Smooth muscle cell (in vitro differentiated cells): ENCODE results near the gene GALNT4. TPM values are rescaled to one million over a fixed set of nuclear protein-coding genes. Genes with fewer than 3 reads are reported as not detected.

Experiments
- DNase-seq: peaks from one replicate; lab custom pipeline; 2025; ENCODE audit not compliant: unreplicated experiment; lab: John Stamatoyannopoulos, UW
- H2AFZ ChIP-seq: fragments of 200-600 bp; sonication (generic); 2 replicates; pipeline ENCODE4 v1.6.0; 2016; ENCODE audit warnings: antibody characterized with exemption, low read depth, mild to moderate bottlenecking
- H3F3A ChIP-seq: fragments of 200-600 bp; sonication (generic); 2 replicates; pipeline ENCODE4 v1.6.0; 2017; ENCODE audit warnings: antibody characterized with exemption, low read depth
- H3K27ac ChIP-seq: fragments of 200-600 bp; sonication (generic); 2 replicates; pipeline ENCODE4 v1.5.1; 2016; ENCODE audit warnings: low read depth, mild to moderate bottlenecking
- H3K27me3 ChIP-seq: fragments of 200-600 bp; sonication (generic); 2 replicates; pipeline ENCODE4 v1.6.1; 2016; ENCODE audit warnings: low read depth, mild to moderate bottlenecking
- H3K36me3 ChIP-seq: fragments of 200-600 bp; sonication (generic); 2 replicates; pipeline ENCODE4 v1.5.1; 2016; ENCODE audit warnings: low read depth
- H3K4me1 ChIP-seq: fragments of 200-600 bp; sonication (generic); 2 replicates; pipeline ENCODE4 v1.5.1; 2016; ENCODE audit warnings: low read depth
- H3K4me2 ChIP-seq: fragments of 200-600 bp; sonication (generic); 2 replicates; pipeline ENCODE4 v1.6.0; 2016; ENCODE audit warnings: mild to moderate bottlenecking
- H3K4me3 ChIP-seq: fragments of 200-600 bp; sonication (generic); 2 replicates; pipeline ENCODE4 v1.5.1; 2016; ENCODE audit warnings: mild to moderate bottlenecking
- H3K79me2 ChIP-seq: fragments of 200-600 bp; sonication (generic); 2 replicates; pipeline ENCODE4 v1.6.0; 2016; ENCODE audit warnings: low read depth, mild to moderate bottlenecking
- H3K9ac ChIP-seq: fragments of 200-600 bp; sonication (generic); 2 replicates; pipeline ENCODE4 v1.6.0; 2016; ENCODE audit warnings: low read depth
- H3K9me3 ChIP-seq: fragments of 200-600 bp; sonication (generic); replicated peaks from 2 replicates; pipeline ENCODE4 v1.5.1; 2016; ENCODE audit warnings: low read depth
- H4K20me1 ChIP-seq: fragments of 200-600 bp; sonication (generic); 2 replicates; pipeline ENCODE4 v1.6.0; 2016; ENCODE audit warnings: low read depth
- WGBS: methylation state at CpG from one replicate; pipeline ENCODE4 v1.1.7; 2016; ENCODE audit warnings: low lambda C conversion rate; 5-methylcytosine and 5-hydroxymethylcytosine counted together
- polyA plus RNA-seq: library from polyadenylated mRNA; unstranded; fragments of >200 nt; fragmentation: Nextera tagmentation; extraction: Ambion mirVana; gene quantifications from 2 replicates; pipeline ENCODE4 v1.2.1, GENCODE V29; 2016
- total RNA-seq: library from RNA; depleted of rRNA; stranded (reverse); fragments of >200 nt; gene quantifications from 2 replicates; pipeline ENCODE4 v1.2.3, GENCODE V29; 2014
- TF ChIP-seq, protein P1 (sequence below): fragments of 200-600 bp; sonication (generic); IDR thresholded peaks from 2 replicates; pipeline ENCODE4 v1.5.1; 2017; ENCODE audit warnings: borderline replicate concordance, mild to moderate bottlenecking, antibody characterized with exemption; ENCODE audit not compliant: insufficient read depth, poor library complexity, severe bottlenecking

The GALNT4 gene
- total and polyA plus RNA-seq, 2 experiments from 2014 or later, result 2.3 to 3.6 TPM

DNA sequence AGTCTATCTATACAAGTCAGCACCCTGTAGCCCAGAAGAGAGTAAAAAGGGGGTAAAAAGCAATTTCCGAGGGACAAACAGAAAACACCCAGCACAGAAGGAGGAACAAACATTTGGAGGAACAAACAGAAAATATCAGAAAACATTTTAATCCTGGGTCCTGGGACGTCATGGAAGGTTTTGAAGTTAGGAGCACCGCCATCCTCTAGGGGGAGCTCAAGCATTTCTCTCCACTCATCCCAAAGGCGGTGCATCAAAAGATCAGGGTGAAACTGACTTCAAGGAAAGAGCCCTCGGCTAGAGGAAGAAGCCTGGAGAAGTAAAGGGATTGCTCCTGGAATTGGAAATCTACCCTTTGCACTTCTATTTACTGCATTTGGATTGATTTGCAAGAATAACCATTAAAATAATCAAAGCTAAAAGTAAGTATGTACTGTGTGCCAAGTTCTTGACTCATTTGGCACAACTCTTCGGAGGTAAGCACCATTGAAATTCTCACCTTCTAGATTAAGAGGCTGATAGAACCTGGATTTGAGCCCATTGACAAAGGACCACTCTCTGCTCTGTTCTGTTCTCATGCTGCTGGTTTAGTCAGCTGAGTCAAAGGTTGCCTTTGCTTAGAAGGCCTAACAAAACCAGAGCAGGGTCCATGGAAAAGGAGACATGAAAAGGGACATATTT lies 18.5 kb upstream of the GALNT4 start:
- Histone ChIP-seq H3K4me3 (no peak overlapping the region), H3K27me3 (no peaks in the 10 kb centered on the region), H3K9ac (no peak overlapping the region), H4K20me1 (no peaks in the 10 kb centered on the region), H2AFZ (no peak overlapping the region), H3K36me3 (no peaks in the 10 kb centered on the region), H3K4me1 (peaks cover 17% of the 10 kb centered on the region), H3F3A (peaks cover 11% of the 10 kb centered on the region), H3K4me2 (peak overlapping the region; percentile 46), H3K9me3 (no peaks in the 10 kb centered on the region), H3K27ac (no peak overlapping the region), H3K79me2 (no peaks in the 10 kb centered on the region)
- DNase-seq, result no peak
- WGBS, result 16% methylated on average over 6 of the region's 6 CpGs
- TF ChIP-seq, protein P1, sequence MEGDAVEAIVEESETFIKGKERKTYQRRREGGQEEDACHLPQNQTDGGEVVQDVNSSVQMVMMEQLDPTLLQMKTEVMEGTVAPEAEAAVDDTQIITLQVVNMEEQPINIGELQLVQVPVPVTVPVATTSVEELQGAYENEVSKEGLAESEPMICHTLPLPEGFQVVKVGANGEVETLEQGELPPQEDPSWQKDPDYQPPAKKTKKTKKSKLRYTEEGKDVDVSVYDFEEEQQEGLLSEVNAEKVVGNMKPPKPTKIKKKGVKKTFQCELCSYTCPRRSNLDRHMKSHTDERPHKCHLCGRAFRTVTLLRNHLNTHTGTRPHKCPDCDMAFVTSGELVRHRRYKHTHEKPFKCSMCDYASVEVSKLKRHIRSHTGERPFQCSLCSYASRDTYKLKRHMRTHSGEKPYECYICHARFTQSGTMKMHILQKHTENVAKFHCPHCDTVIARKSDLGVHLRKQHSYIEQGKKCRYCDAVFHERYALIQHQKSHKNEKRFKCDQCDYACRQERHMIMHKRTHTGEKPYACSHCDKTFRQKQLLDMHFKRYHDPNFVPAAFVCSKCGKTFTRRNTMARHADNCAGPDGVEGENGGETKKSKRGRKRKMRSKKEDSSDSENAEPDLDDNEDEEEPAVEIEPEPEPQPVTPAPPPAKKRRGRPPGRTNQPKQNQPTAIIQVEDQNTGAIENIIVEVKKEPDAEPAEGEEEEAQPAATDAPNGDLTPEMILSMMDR, result peak; percentile 89

DNA sequence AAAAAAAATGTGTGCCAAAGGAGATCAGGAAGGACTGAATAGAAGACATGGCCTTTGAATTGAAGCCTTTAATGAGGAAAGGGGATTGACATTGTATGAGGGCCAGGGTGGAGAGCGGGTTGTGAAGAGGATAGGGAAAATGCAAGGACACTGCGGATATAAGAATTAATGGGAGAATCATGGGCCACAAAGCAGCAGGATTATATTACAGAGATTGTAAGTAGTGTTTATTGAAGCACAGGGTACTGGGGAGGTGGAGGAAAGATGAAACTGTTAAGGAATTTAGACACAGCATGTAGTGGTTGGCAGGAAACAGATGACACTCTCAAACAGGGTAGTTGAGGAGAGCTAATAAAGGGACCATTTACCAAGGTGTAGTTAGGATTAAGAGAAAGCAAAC lies 17.6 kb upstream of the GALNT4 start:
- Histone ChIP-seq H3K4me3 (no peak overlapping the region), H3K36me3 (no peaks in the 10 kb centered on the region), H3K79me2 (no peaks in the 10 kb centered on the region), H3K9ac (no peak overlapping the region), H3K9me3 (no peaks in the 10 kb centered on the region), H4K20me1 (no peaks in the 10 kb centered on the region), H3F3A (peaks cover 11% of the 10 kb centered on the region), H3K4me1 (peaks cover 17% of the 10 kb centered on the region), H3K27ac (no peak overlapping the region), H3K27me3 (no peaks in the 10 kb centered on the region), H2AFZ (no peak overlapping the region), H3K4me2 (no peak overlapping the region)
- TF ChIP-seq, protein P1, result no peak
- 95% methylated on average over 2 of the region's 2 CpGs for WGBS
- DNase-seq, result no peak

DNA sequence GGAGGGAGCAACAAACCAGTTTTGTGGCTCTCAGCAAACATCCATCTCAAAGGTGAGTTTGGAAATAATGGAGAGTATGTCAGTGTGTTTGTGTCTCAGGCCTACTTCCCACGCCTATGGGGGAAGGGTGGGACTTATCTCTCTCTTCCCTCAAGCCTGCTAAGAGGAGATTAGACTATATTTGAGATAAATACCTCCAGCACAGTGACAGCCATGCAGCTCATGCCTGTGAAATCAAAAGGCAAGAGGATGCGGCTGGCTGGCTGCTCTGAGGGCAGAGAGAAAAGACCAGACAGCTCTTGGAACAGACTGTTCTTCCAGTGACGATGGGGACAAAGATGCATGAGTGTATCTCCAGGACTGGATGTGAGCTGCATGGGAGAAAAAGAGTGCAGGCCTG lies 16.0 kb upstream of the GALNT4 start:
- no peak overlapping the region for H3K27ac ChIP-seq
- H3K9me3 ChIP-seq, result no peaks in the 10 kb centered on the region
- H3K9ac ChIP-seq, result no peak overlapping the region
- TF ChIP-seq, protein P1, result no peak
- H3K36me3 ChIP-seq, result no peaks in the 10 kb centered on the region
- H3K79me2 ChIP-seq, result no peaks in the 10 kb centered on the region
- peaks cover 17% of the 10 kb centered on the region for H3K4me1 ChIP-seq
- WGBS, result 29% methylated on average over 3 of the region's 3 CpGs
- H3K4me2 ChIP-seq, result no peak overlapping the region
- no peaks in the 10 kb centered on the region for H4K20me1 ChIP-seq
- no peak overlapping the region for H3K4me3 ChIP-seq
- no peak for DNase-seq
- H3F3A ChIP-seq, result peaks cover 7% of the 10 kb centered on the region
- H2AFZ ChIP-seq, result no peak overlapping the region
- no peaks in the 10 kb centered on the region for H3K27me3 ChIP-seq
